HEK293 (cell line): ENCODE results near the gene ARX.

Experiments used
- CTCF ChIA-PET: fragments of 350-600 bp; formaldehyde crosslinking; extraction: SDS; loops from one replicate; lab custom pipeline; 2021; ENCODE audit warnings: antibody characterized with exemption; lab: Yijun Ruan, JAX
- POLR2A ChIA-PET: fragments of 300-600 bp; formaldehyde crosslinking; extraction: SDS; loops from one replicate; lab custom pipeline; 2020; ENCODE audit warnings: antibody characterized with exemption, inconsistent platforms; lab: Yijun Ruan, JAX
- H3K27ac ChIP-seq: fragments of 200-500 bp; sonication (Bioruptor generic); 2 replicates; pipeline ENCODE4 v1.5.1; 2014; ENCODE audit warnings: low read depth, low read length, control low read depth, inconsistent platforms; ENCODE audit errors: extremely low read depth
- H3K36me3 ChIP-seq, 2 experiments: fragments of 200-500 bp in 1 of 2; sonication (Bioruptor generic) in 1 of 2; 1 replicate in 1 of 2; 2 replicates in 1 of 2; pipeline ENCODE4 v1.5.1; 2014 to 2017; ENCODE audit warnings: inconsistent platforms in 2 of 2, low read length in 2 of 2; ENCODE audit not compliant: control insufficient read depth in 2 of 2, insufficient read depth in 1 of 2
- H3K4me1 ChIP-seq: fragments of 200-500 bp; sonication (Bioruptor generic); 2 replicates; pipeline ENCODE4 v1.5.1; 2014; ENCODE audit warnings: mild to moderate bottlenecking, low read length, inconsistent platforms; ENCODE audit not compliant: control insufficient read depth, insufficient read depth
- H3K4me3 ChIP-seq: 2 replicates; pipeline ENCODE4 v1.5.1; 2011; ENCODE audit warnings: low read depth, mild to moderate bottlenecking, control low read depth, low read length, moderate library complexity
- H3K9me3 ChIP-seq: fragments of 200-500 bp; sonication (Bioruptor generic); 2 replicates; pipeline ENCODE4 v1.5.1; 2014; ENCODE audit warnings: low read depth, low read length, inconsistent platforms; ENCODE audit not compliant: control insufficient read depth, insufficient read depth
- HOXC10 ChIP-seq: sonication (generic); formaldehyde crosslinking; IDR thresholded peaks from 2 replicates; pipeline ENCODE4 v1.8.1; 2023; ENCODE audit warnings: mild to moderate bottlenecking, missing genetic modification reagents
- KLF1 ChIP-seq: fragments of 450-650 bp; formaldehyde crosslinking; IDR thresholded peaks from 2 replicates; pipeline ENCODE4 v1.5.1; 2016; ENCODE audit warnings: missing biosample characterization, missing genetic modification characterization
- KLF16 ChIP-seq: fragments of 450-650 bp; formaldehyde crosslinking; IDR thresholded peaks from 2 replicates; pipeline ENCODE4 v1.5.1; 2017; ENCODE audit warnings: missing biosample characterization, missing genetic modification characterization
- PRDM2 ChIP-seq: fragments of 450-650 bp; formaldehyde crosslinking; IDR thresholded peaks from 2 replicates; pipeline ENCODE4 v1.5.1; 2016; ENCODE audit warnings: missing biosample characterization, missing genetic modification characterization, borderline replicate concordance
- SALL2 ChIP-seq: fragments of 450-650 bp; formaldehyde crosslinking; IDR thresholded peaks from 2 replicates; pipeline ENCODE4 v1.5.0; 2017; ENCODE audit warnings: missing biosample characterization, mild to moderate bottlenecking, missing genetic modification characterization, borderline replicate concordance
- SETDB1 ChIP-seq: IDR thresholded peaks from one replicate; pipeline ENCODE4 v1.6.1; 2017; ENCODE audit warnings: mild to moderate bottlenecking, low read length, moderate library complexity, mixed read lengths; ENCODE audit not compliant: insufficient read length
- ZBTB1 ChIP-seq: fragments of 450-650 bp; formaldehyde crosslinking; IDR thresholded peaks from 2 replicates; pipeline ENCODE4 v1.5.1; 2016; ENCODE audit warnings: missing biosample characterization, missing genetic modification characterization
- ZBTB6 ChIP-seq: fragments of 450-650 bp; formaldehyde crosslinking; IDR thresholded peaks from 2 replicates; pipeline ENCODE4 v1.5.1; 2017; ENCODE audit warnings: missing biosample characterization, missing genetic modification characterization
- ZNF114 ChIP-seq: fragments of 450-650 bp; formaldehyde crosslinking; IDR thresholded peaks from 2 replicates; pipeline ENCODE4 v1.5.0; 2017; ENCODE audit warnings: missing biosample characterization, missing genetic modification characterization
- ZNF169 ChIP-seq: fragments of 450-650 bp; formaldehyde crosslinking; IDR thresholded peaks from 2 replicates; pipeline ENCODE4 v1.5.1; 2016; ENCODE audit warnings: missing biosample characterization, missing genetic modification characterization
- ZNF266 ChIP-seq: fragments of 450-650 bp; formaldehyde crosslinking; IDR thresholded peaks from 2 replicates; pipeline ENCODE4 v1.5.1; 2016; ENCODE audit warnings: missing biosample characterization, missing genetic modification characterization, low read depth
- ZNF391 ChIP-seq: fragments of 450-650 bp; formaldehyde crosslinking; IDR thresholded peaks from 2 replicates; pipeline ENCODE4 v1.5.1; 2016; ENCODE audit warnings: low read depth, missing biosample characterization, missing genetic modification characterization, borderline replicate concordance
- ZNF394 ChIP-seq: fragments of 450-650 bp; formaldehyde crosslinking; IDR thresholded peaks from 2 replicates; pipeline ENCODE4 v1.5.1; 2016; ENCODE audit warnings: missing biosample characterization, missing genetic modification characterization, mild to moderate bottlenecking, moderate library complexity, borderline replicate concordance
- ZNF398 ChIP-seq: fragments of 450-650 bp; formaldehyde crosslinking; IDR thresholded peaks from 2 replicates; pipeline ENCODE4 v1.5.1; 2017; ENCODE audit warnings: missing biosample characterization, missing genetic modification characterization
- ZNF433 ChIP-seq: fragments of 450-650 bp; formaldehyde crosslinking; IDR thresholded peaks from 2 replicates; pipeline ENCODE4 v1.5.1; 2016; ENCODE audit warnings: missing biosample characterization, missing genetic modification characterization, low read depth
- ZNF513 ChIP-seq: fragments of 450-650 bp; IDR thresholded peaks from 2 replicates; pipeline ENCODE4 v1.5.1; 2018; ENCODE audit warnings: missing biosample characterization, missing genetic modification characterization
- ZNF529 ChIP-seq: fragments of 450-650 bp; formaldehyde crosslinking; IDR thresholded peaks from 2 replicates; pipeline ENCODE4 v1.5.1; 2017; ENCODE audit warnings: missing genetic modification characterization, missing biosample characterization; ENCODE audit not compliant: insufficient replicate concordance
- ZNF555 ChIP-seq: fragments of 450-650 bp; formaldehyde crosslinking; conservative IDR thresholded peaks from 2 replicates; pipeline ENCODE4 v1.5.1; 2017; ENCODE audit warnings: missing biosample characterization, mild to moderate bottlenecking, missing genetic modification characterization, inconsistent platforms
- ZNF626 ChIP-seq: fragments of 450-650 bp; sonication (Bioruptor Pico); formaldehyde crosslinking; IDR thresholded peaks from 2 replicates; pipeline ENCODE4 v1.5.1; 2018; ENCODE audit warnings: missing biosample characterization, missing genetic modification characterization, inconsistent platforms
- ZNF768 ChIP-seq: fragments of 450-650 bp; formaldehyde crosslinking; IDR thresholded peaks from 2 replicates; pipeline ENCODE4 v1.5.1; 2018; ENCODE audit warnings: missing biosample characterization, mild to moderate bottlenecking, missing genetic modification characterization
- ZNF792 ChIP-seq: fragments of 450-650 bp; formaldehyde crosslinking; IDR thresholded peaks from 2 replicates; pipeline ENCODE4 v1.5.1; 2016; ENCODE audit warnings: missing biosample characterization, missing genetic modification characterization
- ZSCAN4 ChIP-seq: fragments of 450-650 bp; formaldehyde crosslinking; IDR thresholded peaks from 2 replicates; pipeline ENCODE4 v1.5.1; 2017; ENCODE audit warnings: missing biosample characterization, missing genetic modification characterization

The ARX gene

GRCh38 chrX:25004485-25005032 is 11.2 kb downstream of the ARX start:
- Histone ChIP-seq H3K4me3 (no peak overlapping the region), H3K36me3 (no peaks in the 10 kb centered on the region), H3K4me1 (no peaks in the 10 kb centered on the region), H3K27ac (no peak overlapping the region), H3K9me3 (no peaks in the 10 kb centered on the region)
- POLR2A ChIA-PET, result no interaction called here
- CTCF ChIA-PET, result no interaction called here
- TF ChIP-seq ZNF114 (tag by site-specific recombination), result no peak
- TF ChIP-seq ZNF398 (tag by site-specific recombination), result no peak
- no peak for TF ChIP-seq ZNF266 (tag by site-specific recombination)
- no peak for TF ChIP-seq ZNF394 (tag by site-specific recombination)
- TF ChIP-seq ZSCAN4, result no peak
- TF ChIP-seq ZNF433 (tag by site-specific recombination), result no peak
- no peak for TF ChIP-seq ZNF169 (tag by site-specific recombination)
- TF ChIP-seq ZNF391 (tag by site-specific recombination), result no peak
- TF ChIP-seq ZNF792 (tag by site-specific recombination), result no peak
- no peak for TF ChIP-seq KLF16
- no peak for TF ChIP-seq ZNF555
- TF ChIP-seq SALL2, result no peak
- no peak for TF ChIP-seq ZNF529 (tag by site-specific recombination)

- Histone ChIP-seq H3K9me3 (no peaks in the 10 kb centered on the region), H3K27ac (no peak overlapping the region), H3K4me3 (no peak overlapping the region), H3K36me3 (no peaks in the 10 kb centered on the region), H3K4me1 (no peaks in the 10 kb centered on the region)
- ChIA-PET POLR2A (no interaction called here), CTCF (no interaction called here)
- no peak for TF ChIP-seq KLF1 (tag by site-specific recombination)
- TF ChIP-seq SETDB1, result no peak
- TF ChIP-seq ZBTB6 (tag by site-specific recombination), result no peak
- no peak for TF ChIP-seq ZNF398 (tag by site-specific recombination)
- no peak for TF ChIP-seq ZBTB1 (tag by site-specific recombination)
- TF ChIP-seq PRDM2 (tag by site-specific recombination), result no peak
- TF ChIP-seq ZNF513 (tag by site-specific recombination), result no peak
- no peak for TF ChIP-seq ZNF768 (tag by site-specific recombination)
- no peak for TF ChIP-seq HOXC10
- no peak for TF ChIP-seq SALL2
- no peak for TF ChIP-seq ZNF626 (tag by site-specific recombination)
Measured at GRCh38 chrX:25004040-25004439, 11.7 kb downstream of the ARX start.
